K562 (cell line): ENCODE data around the gene GHDC. TPM values are rescaled to one million over a fixed set of nuclear protein-coding genes. Genes with fewer than 3 reads are reported as not detected.

Experiments
- CHAMP1 ChIP-seq: fragments of 450-650 bp; IDR thresholded peaks from 2 replicates; pipeline ENCODE4 v1.6.1; 2016; ENCODE audit warnings: mild to moderate bottlenecking
- DDX20 ChIP-seq: fragments of 450-650 bp; IDR thresholded peaks from 2 replicates; pipeline ENCODE4 v1.6.1; 2016; ENCODE audit warnings: missing genetic modification characterization, low read depth, mild to moderate bottlenecking, missing compliant biosample characterization, moderate library complexity
- GABPB1 ChIP-seq: sonication (generic); formaldehyde crosslinking; IDR thresholded peaks from 2 replicates; pipeline ENCODE4 v1.8.0; 2022; ENCODE audit warnings: mild to moderate bottlenecking, missing genetic modification reagents
- GTF3C2 ChIP-seq: IDR thresholded peaks from 3 replicates; pipeline ENCODE4 v1.6.1; 2011; ENCODE audit warnings: borderline replicate concordance, mild to moderate bottlenecking, moderate library complexity; ENCODE audit not compliant: insufficient read length; ENCODE audit errors: extremely low read depth
- HMGXB4 ChIP-seq: sonication (generic); formaldehyde crosslinking; IDR thresholded peaks from 2 replicates; pipeline ENCODE4 v1.8.1; 2023; ENCODE audit warnings: mild to moderate bottlenecking, missing genetic modification reagents
- LARP7 ChIP-seq: fragments of 450-650 bp; IDR thresholded peaks from 2 replicates; pipeline ENCODE4 v1.6.1; 2016
- MBD2 ChIP-seq: sonication (generic); IDR thresholded peaks from 2 replicates; pipeline ENCODE4 v1.6.1; 2016; ENCODE audit warnings: low read depth, borderline replicate concordance
- NFIX ChIP-seq: fragments of 250-450 bp; sonication (Bioruptor Pico); IDR thresholded peaks from 2 replicates; pipeline ENCODE4 v1.4.0; 2020; ENCODE audit warnings: low read depth, mild to moderate bottlenecking, moderate library complexity
- PHF8 ChIP-seq: fragments of 200-600 bp; sonication (generic); IDR thresholded peaks from 2 replicates; pipeline ENCODE4 v1.6.1; 2012; ENCODE audit warnings: mixed run types, mild to moderate bottlenecking, inconsistent platforms, low read length, moderate library complexity, borderline replicate concordance
- POLR3G ChIP-seq: IDR thresholded peaks from 2 replicates; pipeline ENCODE4 v1.6.1; 2011; ENCODE audit not compliant: insufficient read length, insufficient replicate concordance; ENCODE audit errors: extremely low read depth
- SIRT6 ChIP-seq: IDR thresholded peaks from one replicate; pipeline ENCODE4 v1.6.1; 2012; ENCODE audit warnings: low read depth, mild to moderate bottlenecking, control low read depth, inconsistent platforms, low read length, moderate library complexity
- SMARCA5 ChIP-seq: fragments of 450-650 bp; IDR thresholded peaks from 2 replicates; pipeline ENCODE4 v1.6.1; 2016
- SRSF3 ChIP-seq: fragments of 200-400 bp; formaldehyde crosslinking; IDR thresholded peaks from 2 replicates; pipeline ENCODE4 v1.6.1; 2016; ENCODE audit warnings: mild to moderate bottlenecking, low read length, moderate library complexity; ENCODE audit not compliant: insufficient read depth
- TEAD1 ChIP-seq, 2 experiments: fragments of 450-650 bp in 1 of 2; sonication (generic) in 1 of 2; formaldehyde crosslinking; IDR thresholded peaks; 2 replicates each; pipeline versions ENCODE4 v1.4.0 to v1.8.0; 2020 to 2022; ENCODE audit warnings: mild to moderate bottlenecking in 2 of 2, missing genetic modification reagents in 1 of 2
- ZBTB12 ChIP-seq: fragments of 250-450 bp; sonication (Bioruptor Pico); IDR thresholded peaks from 2 replicates; pipeline ENCODE4 v1.4.0; 2020
- ZBTB8A ChIP-seq: fragments of 450-650 bp; IDR thresholded peaks from 2 replicates; pipeline ENCODE4 v1.6.1; 2018; ENCODE audit warnings: mild to moderate bottlenecking, moderate library complexity; ENCODE audit not compliant: partially characterized antibody
- ZFP30 ChIP-seq: fragments of 250-450 bp; sonication (Bioruptor Pico); IDR thresholded peaks from 2 replicates; pipeline ENCODE4 v1.8.0; 2022; ENCODE audit warnings: moderate library complexity, mild to moderate bottlenecking, inconsistent platforms, borderline replicate concordance
- ZNF23 ChIP-seq: fragments of 250-450 bp; sonication (Bioruptor Pico); IDR thresholded peaks from 2 replicates; pipeline ENCODE4 v1.4.0; 2020; ENCODE audit warnings: mild to moderate bottlenecking
- ZNF253 ChIP-seq: fragments of 250-450 bp; sonication (Bioruptor Pico); conservative IDR thresholded peaks from 2 replicates; pipeline ENCODE4 v1.6.1; 2021; ENCODE audit warnings: mild to moderate bottlenecking
- polyA plus RNA-seq, 8 experiments: library from polyadenylated mRNA; depleted of rRNA in 4 of 8; stranded (reverse) in 5 of 8; unstranded in 3 of 8; fragments of >200 nt; fragmentation: Nextera tagmentation in 2 of 8; fragmentation: Illumina TruSeq in 1 of 8; extraction: Ambion mirVana in 2 of 8; extraction: Trizol in 1 of 8; gene quantifications; 2 replicates each; pipeline versions ENCODE4 v1.2.1 to v1.2.3, GENCODE V29; 2011 to 2014; ENCODE audit warnings: inconsistent platforms in 1 of 8, missing spikeins in 1 of 8
- total RNA-seq, 7 experiments: library from RNA; depleted of rRNA in 6 of 7; stranded (reverse); fragments of >200 nt in 6 of 7; fragmentation: Illumina TruSeq in 2 of 7; extraction: Trizol in 2 of 7; gene quantifications; 2 replicates each; pipeline versions ENCODE4 v1.2.1 to v1.2.3, GENCODE V29; 2011 to 2021; ENCODE audit warnings: low replicate concordance in 1 of 7

The GHDC gene
- total and polyA plus RNA-seq, 9 of the 15 experiments (the other 6 are each of a cell fraction or from before 2014, with no cell fraction given): 0.65 to 23.2 (median 11.2) TPM

GRCh38 chr17:42183741-42184711 lies 10.3 kb downstream of the GHDC start (continued):
- TF ChIP-seq MBD2: no peak
- TF ChIP-seq LARP7: no peak
- TF ChIP-seq TEAD1 (CRISPR knock-in tag; IDR thresholded peaks at IDR 0.05): peak in 1 of 2 experiments; percentile 31; a peak in 2 of 4 replicates
- TF ChIP-seq ZFP30 (CRISPR knock-in tag): no peak
- no peak; the same call in 1 of the 2 replicates for TF ChIP-seq HMGXB4 (CRISPR knock-in tag)
- TF ChIP-seq ZNF253: no peak
- TF ChIP-seq GABPB1 (CRISPR knock-in tag): peak; percentile 64
- no peak for TF ChIP-seq POLR3G
- no peak for TF ChIP-seq ZNF23 (CRISPR knock-in tag)
- TF ChIP-seq ZBTB12: no peak
- TF ChIP-seq GTF3C2: peak; percentile 14
- no peak for TF ChIP-seq CHAMP1
- no peak for TF ChIP-seq SRSF3
- TF ChIP-seq NFIX (CRISPR knock-in tag): no peak
- TF ChIP-seq DDX20 (tag): no peak
- TF ChIP-seq ZBTB8A: no peak
- no peak for TF ChIP-seq SIRT6
- TF ChIP-seq PHF8: peak; percentile 77; the same call in 1 of the 2 replicates
- no peak for TF ChIP-seq SMARCA5
